HepG2 (cell line): ENCODE data around the gene GALNT11. TPM values are rescaled to one million over a fixed set of nuclear protein-coding genes. Genes with fewer than 3 reads are reported as not detected.
"Not testable (repeated sequence)": the region's sequence is repeated elsewhere in the genome, so short reads cannot be mapped to it uniquely, and the experiment has no call there.

Source experiments
- ATAC-seq: fragments of 200-7000 bp; cut with Tn5 transposase; 3 replicates; pipeline ENCODE4 v1.9.1; 2020; ENCODE audit warnings: mild to moderate bottlenecking, moderate library complexity
- BruUV-seq: library from RNA; stranded (reverse); fragments of 400-500 nt; replicated peaks from 2 replicates; lab custom pipeline; 2021; lab: Mats Ljungman, UMichigan
- CTCF ChIA-PET: fragments of 300-600 bp; formaldehyde crosslinking; extraction: SDS; loops from one replicate; lab custom pipeline; 2021; ENCODE audit warnings: low total read pairs, inconsistent platforms, low intra/inter-chr PET ratio; lab: Yijun Ruan, JAX
- POLR2A ChIA-PET: fragments of 350-600 bp; sonication (Branson Sonifier 250); formaldehyde crosslinking; loops from one replicate; lab custom pipeline; 2020; ENCODE audit warnings: antibody characterized with exemption, inconsistent platforms; lab: Yijun Ruan, JAX
- DNase-seq: peaks from one replicate; pipeline ENCODE4 v3.0.0-alpha.2; 2015; ENCODE audit warnings: low spot score
- FAIRE-seq: peaks from 3 replicates; lab custom pipeline; 2011; peaks lifted over from hg19 to GRCh38; lab: Jason Lieb, UNC
- H2AFZ ChIP-seq: one replicate; pipeline ENCODE4 v1.6.1; 2011; ENCODE audit warnings: low read length, inconsistent platforms
- H3K27ac ChIP-seq: fragments of 300-600 bp; 3 replicates; pipeline ENCODE4 v1.8.0; 2011; ENCODE audit warnings: mixed run types, mild to moderate bottlenecking, mixed read lengths, low read length, inconsistent platforms; ENCODE audit not compliant: insufficient read depth; ENCODE audit errors: extremely low read length
- H3K27me3 ChIP-seq, 2 experiments: fragments of 200-600 bp in 1 of 2; 2 replicates in 1 of 2; 3 replicates in 1 of 2; pipeline versions ENCODE4 v1.6.0 to v1.8.0; 2011; ENCODE audit warnings: low read length in 2 of 2, mild to moderate bottlenecking in 2 of 2, moderate library complexity in 2 of 2, inconsistent platforms in 1 of 2; ENCODE audit not compliant: insufficient read depth in 2 of 2, control insufficient read depth in 1 of 2
- H3K36me3 ChIP-seq, 2 experiments: fragments of 200-600 bp in 1 of 2; replicated peaks in 1 of 2; 2 replicates in 1 of 2; 3 replicates in 1 of 2; pipeline versions ENCODE4 v1.5.1 to v1.8.0; 2011; ENCODE audit warnings: low read length in 2 of 2, inconsistent platforms in 1 of 2; ENCODE audit not compliant: insufficient read depth in 2 of 2, control insufficient read depth in 1 of 2
- H3K4me1 ChIP-seq: 2 replicates; pipeline ENCODE4 v1.5.1; 2012; ENCODE audit warnings: low read length, inconsistent platforms; ENCODE audit not compliant: insufficient read depth
- H3K4me2 ChIP-seq: 2 replicates; pipeline ENCODE4 v1.6.0; 2011; ENCODE audit warnings: low read depth, low read length, inconsistent platforms
- H3K4me3 ChIP-seq, 3 experiments: fragments of 200-600 bp in 1 of 3; sonication (generic), shearing (Covaris generic) in 1 of 3; replicated peaks in 1 of 3; 2 replicates each; pipeline ENCODE4 v1.5.1; 2011 to 2016; ENCODE audit warnings: low read length in 3 of 3, inconsistent platforms in 2 of 3, low read depth in 2 of 3, mild to moderate bottlenecking in 2 of 3, control low read depth in 1 of 3, mixed read lengths in 1 of 3; ENCODE audit not compliant: insufficient read depth in 1 of 3
- H3K79me2 ChIP-seq: one replicate; pipeline ENCODE4 v1.6.1; 2011; ENCODE audit warnings: low read length, inconsistent platforms; ENCODE audit not compliant: insufficient read depth
- H3K9ac ChIP-seq: 2 replicates; pipeline ENCODE4 v1.6.0; 2011; ENCODE audit warnings: mild to moderate bottlenecking, low read depth, low read length, inconsistent platforms; ENCODE audit not compliant: insufficient read depth
- H3K9me3 ChIP-seq: 2 replicates; pipeline ENCODE4 v1.5.1; 2012; ENCODE audit warnings: mild to moderate bottlenecking, low read length
- H4K20me1 ChIP-seq: 2 replicates; pipeline ENCODE4 v1.6.0; 2011; ENCODE audit warnings: inconsistent platforms, mild to moderate bottlenecking, low read length, moderate library complexity; ENCODE audit not compliant: insufficient read depth
- CREM ChIP-seq, 2 experiments: sonication (generic) in 1 of 2; formaldehyde crosslinking in 1 of 2; IDR thresholded peaks; 2 replicates each; pipeline versions ENCODE4 v1.4.0 to v1.6.1; 2016 to 2020; ENCODE audit warnings: antibody characterized with exemption in 1 of 2, mild to moderate bottlenecking in 1 of 2, missing genetic modification reagents in 1 of 2
- ZNF740 ChIP-seq: sonication (generic); formaldehyde crosslinking; IDR thresholded peaks from 2 replicates; pipeline ENCODE4 v1.4.0; 2020; ENCODE audit warnings: missing genetic modification reagents
- WGBS: methylation state at CpG from one replicate; pipeline ENCODE4 v1.1.6; 2017; ENCODE audit warnings: low lambda C conversion rate; 5-methylcytosine and 5-hydroxymethylcytosine counted together
- in situ Hi-C: cut with HindIII; loops from 2 replicates; pipeline ENCODE4 v1.10.0; 2017; ENCODE audit warnings: low pct_unique_long_range_greater_than_20kb; ENCODE audit not compliant: extremely low pct_ligation_motif_present
- intact Hi-C: fragments of 100-400 bp; cut with micrococcal nuclease; formaldehyde crosslinking; loops from one replicate; pipeline ENCODE4 v1.10.0; 2022; ENCODE audit not compliant: unreplicated experiment
- polyA plus RNA-seq, 8 experiments: library from polyadenylated mRNA; depleted of rRNA in 3 of 8; stranded (reverse) in 7 of 8; unstranded in 1 of 8; fragments of >200 nt; fragmentation: Illumina TruSeq in 4 of 8; extraction: Trizol in 4 of 8; gene quantifications; 2 replicates each; pipeline versions ENCODE4 v1.2.1 to v1.2.3, GENCODE V29; 2011 to 2016; ENCODE audit warnings: low read depth in 4 of 8, missing spikeins in 1 of 8, mixed read lengths in 1 of 8; ENCODE audit not compliant: insufficient read depth in 1 of 8
- total RNA-seq, 5 experiments: library from RNA; depleted of rRNA; stranded (reverse); fragments of >200 nt; fragmentation: Illumina TruSeq; extraction: Trizol; gene quantifications; 2 replicates each; pipeline ENCODE4 v1.2.3, GENCODE V29; 2016; ENCODE audit warnings: low read depth in 1 of 5

The GALNT11 gene
- total and polyA plus RNA-seq, 2 of the 13 experiments (the other 11 are each of a cell fraction or from before 2014, with no cell fraction given), result 9.3 to 16.3 TPM

DNA sequence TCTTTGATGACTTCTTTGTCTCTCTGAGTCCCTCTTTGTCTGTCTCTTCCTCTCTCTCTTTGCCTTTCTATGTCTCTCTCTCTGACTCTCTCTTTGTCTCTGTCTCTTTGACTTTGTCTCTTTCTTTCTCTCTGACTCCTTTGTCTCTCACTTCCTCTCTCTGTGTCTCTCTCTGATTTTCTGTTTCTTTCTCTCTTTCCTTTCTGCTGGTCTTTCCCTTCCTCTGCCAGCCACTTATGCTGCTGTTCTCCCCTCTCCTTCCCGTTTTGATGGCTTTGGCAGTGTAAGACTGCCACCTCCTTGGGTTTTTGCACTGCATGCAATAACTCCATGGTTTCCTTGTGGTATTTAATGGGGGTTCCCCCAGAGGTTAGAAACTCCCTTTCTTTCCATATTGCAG lies 5.2 kb downstream of the GALNT11 start:
- in situ Hi-C loops, intact Hi-C loops: not testable (repeated sequence)

DNA sequence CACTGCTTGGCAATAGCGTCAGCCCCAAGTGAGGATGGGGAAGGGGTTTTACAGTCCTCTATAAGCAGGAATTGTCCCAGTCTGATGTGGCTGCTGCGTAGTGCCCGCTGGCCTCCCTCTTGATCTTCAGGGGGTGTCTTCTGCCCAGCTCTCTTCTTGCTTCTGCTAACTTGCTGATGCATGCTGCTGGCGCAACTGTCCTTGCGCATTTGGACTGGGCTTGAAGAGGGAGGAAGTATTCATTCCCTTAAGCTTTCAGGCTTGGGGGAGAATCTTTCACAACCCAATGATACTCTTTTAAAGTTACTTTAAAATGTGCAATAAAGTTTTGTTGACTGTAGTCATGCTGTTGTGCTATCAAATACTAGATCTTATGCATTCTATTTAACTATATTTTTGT lies 10.3 kb downstream of the GALNT11 start:
- ATAC-seq (no peak), DNase-seq (no peak), FAIRE-seq (no peak)
- 97% methylated on average over 5 of the region's 5 CpGs for WGBS
- Histone ChIP-seq H3K9ac (no peak overlapping the region), H3K27ac (no peak overlapping the region), H2AFZ (no peak overlapping the region), H4K20me1 (no peaks in the 10 kb centered on the region), H3K27me3 (no peaks in the 10 kb centered on the region), H3K9me3 (peaks cover 12% of the 10 kb centered on the region), H3K4me2 (no peak overlapping the region), H3K36me3 (no peaks in the 10 kb centered on the region), H3K4me1 (no peaks in the 10 kb centered on the region), H3K4me3 (no peak overlapping the region), H3K79me2 (no peaks in the 10 kb centered on the region)
- intact Hi-C loops, result no loop called here
- no TSS peak for BruUV-seq
- ChIA-PET CTCF (no interaction called here), POLR2A (no interaction called here)
- in situ Hi-C loops, result no loop called here
- TF ChIP-seq CREM (IDR thresholded peaks at IDR 0.05), result no peak
- no peak for TF ChIP-seq CREM (CRISPR knock-in tag; IDR thresholded peaks at IDR 0.05)
- no peak for TF ChIP-seq ZNF740 (CRISPR knock-in tag)

More for the DNA sequence above, 5.2 kb downstream of the GALNT11 start:
- POLR2A ChIA-PET, H4K20me1 ChIP-seq, H3K4me2 ChIP-seq, CTCF ChIA-PET, H3K9ac ChIP-seq, ATAC-seq, H2AFZ ChIP-seq, H3K27ac ChIP-seq, H3K9me3 ChIP-seq, H3K4me3 ChIP-seq, BruUV-seq, FAIRE-seq, H3K27me3 ChIP-seq, H3K79me2 ChIP-seq, H3K4me1 ChIP-seq, H3K36me3 ChIP-seq, DNase-seq: not testable (repeated sequence)
- 96% methylated on average over 1 of the region's 1 CpG for WGBS
